ENCODE measurements around the gene MCC. TPM values are rescaled to one million over a fixed set of nuclear protein-coding genes. Genes with fewer than 3 reads are reported as not detected.

MCC gene
- total and polyA plus RNA-seq, 12 donors: 1.8 to 12.6 (median 8.9) TPM

- WGBS, 4 donors: 95 to 97% (median 95%) methylated on average over 3 of the region's 3 CpGs
- H3K4me3 ChIP-seq: no peak overlapping the region
- no peaks in the 10 kb centered on the region for H3K27me3 ChIP-seq
- no peaks in the 10 kb centered on the region for H3K9me3 ChIP-seq (replicated peaks in 1 of 3)
- no peak for DNase-seq
- no peaks in the 10 kb centered on the region for H3K4me1 ChIP-seq (replicated peaks in 1 of 2)
- H3K27ac ChIP-seq: no peak overlapping the region
- H3K36me3 ChIP-seq (replicated peaks in 1 of 2): no peaks in the 10 kb centered on the region
- intact Hi-C loops (cut with DNase I): no loop called here
- TF ChIP-seq CTCF (IDR thresholded peaks at IDR 0.05) (no peak), POLR2A (IDR thresholded peaks at IDR 0.05) (no peak)
Observed at GRCh38 chr5:113133211-113133975, 354.9 kb downstream of the MCC start.

GRCh38 chr5:113132564-113132963 is 355.7 kb downstream of the MCC start:
- Histone ChIP-seq H3K36me3 (replicated peaks in 1 of 2) (no peaks in the 10 kb centered on the region), H3K27ac (no peak overlapping the region), H3K4me1 (replicated peaks in 1 of 2) (no peaks in the 10 kb centered on the region), H3K9me3 (replicated peaks in 1 of 3) (no peaks in the 10 kb centered on the region), H3K27me3 (no peaks in the 10 kb centered on the region), H3K4me3 (no peak overlapping the region)
- intact Hi-C loops (cut with DNase I): no loop called here
- no peak for TF ChIP-seq CTCF (IDR thresholded peaks at IDR 0.05)
- no peak for TF ChIP-seq POLR2A (IDR thresholded peaks at IDR 0.05)
- no peak for DNase-seq

DNA sequence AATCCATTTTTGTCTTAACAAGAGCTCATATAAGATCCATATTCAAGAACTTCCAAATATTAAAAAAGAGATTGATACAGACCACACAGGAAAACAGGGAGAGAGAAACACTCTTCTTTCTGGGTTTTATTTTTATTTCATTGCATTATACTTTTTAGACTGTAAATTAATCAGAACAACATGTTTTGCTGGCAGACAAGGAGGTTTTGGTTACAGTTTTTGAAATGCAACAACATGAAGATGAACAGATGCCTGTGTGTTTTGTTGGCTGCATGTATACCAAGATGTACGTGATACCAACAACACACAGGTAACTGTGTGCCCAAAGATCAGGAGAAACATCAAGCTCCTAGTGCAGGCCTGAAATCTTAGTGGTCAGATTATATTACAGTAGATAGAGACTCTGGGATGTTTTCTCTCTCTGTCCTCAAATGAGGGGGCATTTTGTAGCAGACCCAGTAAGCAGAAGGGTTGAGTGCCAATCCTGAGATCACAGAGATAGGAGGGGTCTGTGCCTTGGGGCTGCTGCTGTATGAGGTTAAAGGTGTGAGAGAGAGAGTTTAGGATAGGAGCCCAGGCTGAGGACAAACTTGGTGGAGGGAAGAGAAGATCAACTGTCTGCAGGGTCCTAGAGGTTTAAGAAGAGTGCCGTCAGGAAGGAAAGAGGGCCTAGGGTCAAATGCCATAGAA is 359.5 kb downstream of the MCC start:
- no peaks in the 10 kb centered on the region for H3K4me1 ChIP-seq (replicated peaks in 1 of 2)
- H3K27me3 ChIP-seq: no peaks in the 10 kb centered on the region
- intact Hi-C loops (cut with DNase I): no loop called here
- no peaks in the 10 kb centered on the region for H3K9me3 ChIP-seq (replicated peaks in 1 of 3)
- no peaks in the 10 kb centered on the region for H3K36me3 ChIP-seq (replicated peaks in 1 of 2)
- WGBS, 4 donors: 33 to 48% (median 44%) methylated on average over 2 of the region's 2 CpGs
- no peak for TF ChIP-seq CTCF (IDR thresholded peaks at IDR 0.05)
- TF ChIP-seq POLR2A (IDR thresholded peaks at IDR 0.05): no peak
- H3K27ac ChIP-seq: no peak overlapping the region
- no peak for DNase-seq
- H3K4me3 ChIP-seq: no peak overlapping the region

DNA sequence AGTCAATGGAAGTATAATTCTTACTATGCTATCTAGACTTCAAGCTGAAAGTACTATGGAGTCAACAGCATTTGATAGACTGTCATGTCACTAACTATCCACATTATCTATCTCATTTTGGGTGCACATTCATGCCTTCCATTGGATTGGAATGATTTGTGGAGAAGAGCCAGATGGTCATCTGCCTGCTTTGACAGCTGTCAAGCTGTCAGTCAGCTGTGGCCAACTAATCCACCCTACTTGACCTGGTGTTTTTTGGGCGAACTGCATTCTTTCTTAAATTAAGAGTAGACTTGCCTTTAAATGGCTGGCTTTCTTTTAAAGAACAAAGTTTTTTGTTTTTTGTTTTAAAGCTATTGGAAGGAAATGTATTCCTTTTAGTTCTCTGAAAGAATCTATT is 360.2 kb downstream of the MCC start:
- WGBS, 4 donors: 86 to 100% (median 92%) methylated on average over 1 of the region's 1 CpG
- Histone ChIP-seq H3K27me3 (no peaks in the 10 kb centered on the region), H3K9me3 (replicated peaks in 1 of 3) (no peaks in the 10 kb centered on the region), H3K4me1 (replicated peaks in 1 of 2) (no peaks in the 10 kb centered on the region), H3K27ac (no peak overlapping the region), H3K36me3 (replicated peaks in 1 of 2) (no peaks in the 10 kb centered on the region), H3K4me3 (no peak overlapping the region)
- TF ChIP-seq CTCF (IDR thresholded peaks at IDR 0.05) (no peak), POLR2A (IDR thresholded peaks at IDR 0.05) (no peak)
- no peak for DNase-seq
- intact Hi-C loops (cut with DNase I): no loop called here
